HG03460 (cell line): ENCODE data around the gene RIN3.
"Not testable (repeated sequence)": the region's sequence is repeated elsewhere in the genome, so short reads cannot be mapped to it uniquely, and the experiment has no call there.

Experiments used
- ATAC-seq: cut with Tn5 transposase; IDR thresholded peaks from one replicate; pipeline ENCODE4 v1.9.1; 2021; ENCODE audit not compliant: unreplicated experiment

Gene RIN3

GRCh38 chr14:92616178-92616577 is 102.6 kb downstream of the RIN3 start:
- ATAC-seq = no peak

- no peak for ATAC-seq
These were observed 104.0 kb downstream of the RIN3 start for GRCh38 chr14:92617581-92617980.

GRCh38 chr14:92619671-92620456 is 106.3 kb downstream of the RIN3 start:
- no peak for ATAC-seq

- no peak for ATAC-seq
These were observed 108.7 kb downstream of the RIN3 start for GRCh38 chr14:92622311-92622710.

GRCh38 chr14:92624764-92625163 is 111.2 kb downstream of the RIN3 start:
- no peak for ATAC-seq

- ATAC-seq = no peak
These were observed 111.6 kb downstream of the RIN3 start for GRCh38 chr14:92625213-92625612.

GRCh38 chr14:92626041-92626440 is 112.5 kb downstream of the RIN3 start:
- no peak for ATAC-seq

- no peak for ATAC-seq
These were observed 114.2 kb downstream of the RIN3 start for GRCh38 chr14:92627707-92628215.

GRCh38 chr14:92628636-92629035 is 115.1 kb downstream of the RIN3 start:
- ATAC-seq = no peak

- ATAC-seq = no peak
These were observed 116.8 kb downstream of the RIN3 start for GRCh38 chr14:92630367-92630766.

GRCh38 chr14:92631098-92631497 is 117.5 kb downstream of the RIN3 start:
- no peak for ATAC-seq

- no peak for ATAC-seq
These were observed 119.1 kb downstream of the RIN3 start for GRCh38 chr14:92632546-92633273.

GRCh38 chr14:92633274-92633616 is 119.7 kb downstream of the RIN3 start:
- no peak for ATAC-seq

GRCh38 chr14:92633724-92634123 is 120.1 kb downstream of the RIN3 start:
- no peak for ATAC-seq

GRCh38 chr14:92635031-92635430 is 121.5 kb downstream of the RIN3 start:
- no peak for ATAC-seq

- ATAC-seq = no peak
These were observed 122.3 kb downstream of the RIN3 start for GRCh38 chr14:92635896-92636295.

- no peak for ATAC-seq
These were observed 123.6 kb downstream of the RIN3 start for GRCh38 chr14:92637228-92637627.

GRCh38 chr14:92637864-92638263 is 124.3 kb downstream of the RIN3 start:
- no peak for ATAC-seq

- ATAC-seq = no peak
These were observed 124.7 kb downstream of the RIN3 start for GRCh38 chr14:92638266-92638665.

- no peak for ATAC-seq
These were observed 125.3 kb downstream of the RIN3 start for GRCh38 chr14:92638904-92639303.

GRCh38 chr14:92639472-92640117 is 126.0 kb downstream of the RIN3 start:
- ATAC-seq = not testable (repeated sequence)

GRCh38 chr14:92641306-92641705 is 127.7 kb downstream of the RIN3 start:
- no peak for ATAC-seq
